GM18873 (cell line): Measurements from ENCODE around the gene ARVCF.

Source experiments
- ATAC-seq: cut with Tn5 transposase; IDR thresholded peaks from one replicate; pipeline ENCODE4 v1.9.1; 2021; ENCODE audit warnings: mild to moderate bottlenecking, moderate library complexity, moderate number of reproducible peaks; ENCODE audit not compliant: unreplicated experiment, low FRiP score

The ARVCF gene, protein sequence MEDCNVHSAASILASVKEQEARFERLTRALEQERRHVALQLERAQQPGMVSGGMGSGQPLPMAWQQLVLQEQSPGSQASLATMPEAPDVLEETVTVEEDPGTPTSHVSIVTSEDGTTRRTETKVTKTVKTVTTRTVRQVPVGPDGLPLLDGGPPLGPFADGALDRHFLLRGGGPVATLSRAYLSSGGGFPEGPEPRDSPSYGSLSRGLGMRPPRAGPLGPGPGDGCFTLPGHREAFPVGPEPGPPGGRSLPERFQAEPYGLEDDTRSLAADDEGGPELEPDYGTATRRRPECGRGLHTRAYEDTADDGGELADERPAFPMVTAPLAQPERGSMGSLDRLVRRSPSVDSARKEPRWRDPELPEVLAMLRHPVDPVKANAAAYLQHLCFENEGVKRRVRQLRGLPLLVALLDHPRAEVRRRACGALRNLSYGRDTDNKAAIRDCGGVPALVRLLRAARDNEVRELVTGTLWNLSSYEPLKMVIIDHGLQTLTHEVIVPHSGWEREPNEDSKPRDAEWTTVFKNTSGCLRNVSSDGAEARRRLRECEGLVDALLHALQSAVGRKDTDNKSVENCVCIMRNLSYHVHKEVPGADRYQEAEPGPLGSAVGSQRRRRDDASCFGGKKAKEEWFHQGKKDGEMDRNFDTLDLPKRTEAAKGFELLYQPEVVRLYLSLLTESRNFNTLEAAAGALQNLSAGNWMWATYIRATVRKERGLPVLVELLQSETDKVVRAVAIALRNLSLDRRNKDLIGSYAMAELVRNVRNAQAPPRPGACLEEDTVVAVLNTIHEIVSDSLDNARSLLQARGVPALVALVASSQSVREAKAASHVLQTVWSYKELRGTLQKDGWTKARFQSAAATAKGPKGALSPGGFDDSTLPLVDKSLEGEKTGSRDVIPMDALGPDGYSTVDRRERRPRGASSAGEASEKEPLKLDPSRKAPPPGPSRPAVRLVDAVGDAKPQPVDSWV

GRCh38 chr22:20016734-20017621, at the start of gene ARVCF:
Gene ARVCF, minus strand, starts transcription at chr22:20016823. Its CDS starts 26,029 bp downstream, at chr22:19990794.
- peak; percentile 59 for ATAC-seq

GRCh38 chr22:20065896-20066616, 49.4 kb upstream of the ARVCF start:
- ATAC-seq, result no peak

GRCh38 chr22:20064545-20065262, 48.1 kb upstream of the ARVCF start:
- no peak for ATAC-seq

DNA sequence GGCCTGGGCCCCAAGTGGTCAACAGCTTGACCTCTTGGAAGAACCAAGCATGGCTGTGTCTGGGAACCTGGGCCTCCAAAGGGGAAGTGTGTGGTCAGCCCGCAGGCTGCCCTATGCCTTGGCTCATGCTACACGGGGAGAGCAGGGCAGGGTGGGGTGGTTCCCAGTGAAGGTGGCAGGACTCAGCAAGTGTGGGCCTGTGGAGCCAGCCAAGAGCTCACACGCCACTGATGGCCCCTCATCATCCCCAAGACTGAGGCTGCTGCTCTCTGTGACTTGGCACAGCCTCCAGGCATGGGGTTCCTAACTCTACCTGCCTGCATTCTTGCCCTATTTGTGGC, 47.5 kb upstream of the ARVCF start:
- no peak for ATAC-seq

- no peak for ATAC-seq
These were observed 46.9 kb upstream of the ARVCF start for GRCh38 chr22:20063271-20064139.

- ATAC-seq, result no peak
These were observed 46.1 kb upstream of the ARVCF start for GRCh38 chr22:20062766-20063083.

DNA sequence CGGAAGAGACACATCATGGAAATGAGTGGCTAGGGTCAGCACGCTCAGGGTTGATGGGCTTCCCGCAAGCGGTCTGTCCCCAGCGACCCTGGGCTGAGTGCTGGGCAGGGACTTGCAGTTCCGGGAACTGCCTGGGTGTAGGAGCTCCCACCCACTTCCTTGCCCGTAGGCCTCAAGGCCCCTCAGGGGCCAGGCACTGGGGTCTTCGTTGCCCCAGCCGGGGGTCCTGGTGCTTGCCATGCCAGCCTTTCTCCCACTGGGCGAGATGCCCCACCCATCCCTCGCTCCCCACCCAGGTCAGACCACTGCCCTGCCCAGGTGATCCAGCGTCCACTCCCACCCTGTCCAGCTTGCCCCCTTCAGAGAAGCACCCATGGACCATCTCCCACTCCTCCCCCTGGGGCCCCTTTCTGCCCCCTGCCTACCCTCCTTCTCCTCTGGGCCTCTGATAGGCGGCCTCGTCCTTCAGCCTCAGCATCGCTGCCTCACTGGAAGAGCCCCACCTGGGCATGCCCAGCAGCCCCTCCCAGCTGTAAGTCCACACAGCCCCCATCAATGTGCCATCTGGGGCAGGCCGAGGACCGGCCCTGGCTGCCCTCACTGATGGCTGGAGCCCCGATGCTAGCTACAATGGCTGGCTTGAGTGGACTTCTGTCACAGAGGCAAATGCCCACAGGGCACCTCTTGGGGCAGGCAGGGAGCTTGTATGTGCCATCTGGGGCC, 45.6 kb upstream of the ARVCF start:
- ATAC-seq, result no peak

GRCh38 chr22:20061481-20061861, 44.8 kb upstream of the ARVCF start:
- ATAC-seq, result no peak

DNA sequence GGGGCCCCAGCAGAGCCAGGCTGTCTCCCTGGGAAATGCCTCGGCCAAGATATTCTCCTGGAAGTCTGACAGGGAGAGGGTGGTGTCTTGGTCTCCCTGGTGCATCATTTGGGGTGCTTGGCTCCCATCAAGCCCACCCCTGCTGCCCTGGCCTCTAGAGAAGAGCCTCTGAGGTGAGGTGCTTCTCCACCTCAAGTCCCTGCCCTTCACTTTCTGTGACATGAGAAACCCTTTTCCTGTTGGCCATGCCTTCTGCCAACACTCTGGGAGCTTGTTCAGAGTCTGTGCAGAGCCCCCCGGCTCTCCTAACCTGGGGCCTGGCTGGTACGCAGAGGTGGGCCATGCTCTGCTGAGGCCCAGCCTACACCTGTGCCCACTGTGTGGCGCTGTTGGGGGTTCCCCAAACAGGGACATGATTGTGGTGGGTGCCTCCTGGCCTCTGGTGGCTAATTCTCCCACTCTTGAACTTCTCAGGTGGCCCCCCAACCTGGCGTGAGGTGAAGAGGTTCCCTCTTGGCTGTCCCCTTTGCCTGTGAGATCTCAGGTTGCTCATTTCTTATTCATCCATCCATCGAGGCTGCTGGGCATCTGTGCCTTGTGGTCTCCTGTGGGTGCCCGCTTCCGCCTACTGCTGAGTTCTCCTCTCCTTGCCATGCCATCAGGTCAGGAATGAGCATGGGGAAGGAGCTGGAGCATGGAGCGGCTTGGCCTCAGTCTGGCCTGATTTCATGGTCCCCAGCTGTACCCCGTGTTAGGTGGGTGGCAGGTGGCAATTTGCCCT, 44.3 kb upstream of the ARVCF start:
- no peak for ATAC-seq

DNA sequence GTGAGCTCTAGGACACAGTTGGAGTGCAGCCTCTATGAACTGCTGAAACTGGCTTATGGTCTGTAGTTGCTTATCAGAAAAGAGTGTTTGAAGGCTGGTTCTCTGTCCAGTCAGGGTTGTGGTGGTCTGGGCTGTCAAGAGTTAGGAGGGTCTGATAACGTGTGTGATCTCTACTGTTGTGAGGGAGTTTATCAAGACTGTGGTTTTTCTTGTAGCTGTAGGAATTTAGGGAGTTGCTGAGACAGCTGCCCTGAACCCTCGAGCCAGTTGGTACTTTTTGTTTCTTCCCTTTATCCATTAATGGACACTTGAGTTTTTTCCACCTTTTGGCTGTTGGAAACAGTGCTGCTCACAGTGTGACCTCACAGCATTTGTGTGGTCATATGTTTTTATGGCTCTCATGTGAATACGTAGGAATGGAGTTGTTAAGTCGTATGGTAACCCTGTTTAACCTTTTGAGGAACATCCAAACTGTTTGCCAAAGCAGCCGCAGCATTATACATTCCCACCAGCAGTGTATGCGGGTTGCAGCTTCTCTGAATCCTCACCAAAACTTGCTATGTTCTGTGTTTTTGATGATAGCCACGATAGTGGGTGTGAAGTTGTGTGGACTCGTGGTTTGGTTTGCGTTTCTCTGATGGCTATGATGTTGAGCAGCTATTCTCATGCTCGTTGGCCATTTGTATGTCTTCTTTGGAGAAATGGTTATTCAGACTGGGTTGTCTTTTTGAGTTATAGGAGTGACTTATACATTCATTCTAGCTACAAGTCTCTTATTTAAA, 42.6 kb upstream of the ARVCF start:
- ATAC-seq, result no peak

DNA sequence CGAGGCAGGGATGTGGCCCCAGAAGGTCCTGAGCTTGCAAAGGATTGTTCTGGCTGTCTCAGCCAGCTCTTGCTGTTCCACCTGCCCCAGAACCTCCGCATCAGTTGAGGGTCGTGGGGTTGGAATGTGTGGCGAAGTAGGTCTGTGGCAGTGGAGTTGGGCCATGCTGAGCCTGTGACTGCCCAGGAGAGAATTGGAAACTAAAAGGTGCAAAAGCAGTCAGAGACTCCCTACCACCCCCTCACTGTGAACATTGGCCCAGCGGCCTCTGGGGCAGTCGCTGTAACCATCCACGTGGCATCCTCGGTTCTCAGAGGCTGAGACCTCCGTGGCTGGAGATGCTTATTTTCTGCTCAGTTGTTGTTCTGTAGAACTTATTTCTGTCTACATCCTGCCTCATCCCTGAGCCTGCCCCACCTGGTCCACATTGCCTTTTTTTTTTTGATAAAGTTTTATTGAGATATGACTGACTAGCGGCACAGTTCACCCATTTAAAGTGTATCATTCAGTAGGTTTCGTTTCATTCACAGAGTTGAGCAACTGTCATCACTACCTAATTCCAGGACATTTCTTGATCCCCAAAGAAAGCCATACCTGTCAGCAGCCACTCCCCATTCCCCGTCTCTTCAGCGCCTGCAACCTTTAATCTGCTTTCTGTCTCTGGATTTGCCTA, 41.1 kb upstream of the ARVCF start:
- ATAC-seq, result no peak

- ATAC-seq, result no peak
These were observed 40.2 kb upstream of the ARVCF start for GRCh38 chr22:20056696-20057386.

DNA sequence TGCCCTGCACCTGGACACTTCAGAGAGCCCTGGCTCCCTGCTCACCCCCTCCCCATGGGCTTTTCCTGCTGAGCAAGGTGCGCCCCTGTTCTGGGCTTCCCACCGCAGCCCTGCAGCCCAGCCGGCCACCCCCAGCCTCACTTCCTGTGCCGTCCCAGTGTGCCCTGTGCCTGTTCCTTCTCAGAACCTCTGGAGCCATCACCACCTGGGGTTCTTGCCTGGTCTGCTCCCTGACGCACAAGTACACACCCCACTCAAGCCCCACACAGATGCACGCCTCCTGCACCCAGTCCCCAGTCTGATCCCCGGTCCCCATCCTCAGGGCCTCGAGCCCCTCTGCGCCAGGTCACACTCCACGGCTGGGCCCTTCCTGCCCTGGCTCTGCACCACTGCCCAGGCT, 39.5 kb upstream of the ARVCF start:
- ATAC-seq, result no peak

DNA sequence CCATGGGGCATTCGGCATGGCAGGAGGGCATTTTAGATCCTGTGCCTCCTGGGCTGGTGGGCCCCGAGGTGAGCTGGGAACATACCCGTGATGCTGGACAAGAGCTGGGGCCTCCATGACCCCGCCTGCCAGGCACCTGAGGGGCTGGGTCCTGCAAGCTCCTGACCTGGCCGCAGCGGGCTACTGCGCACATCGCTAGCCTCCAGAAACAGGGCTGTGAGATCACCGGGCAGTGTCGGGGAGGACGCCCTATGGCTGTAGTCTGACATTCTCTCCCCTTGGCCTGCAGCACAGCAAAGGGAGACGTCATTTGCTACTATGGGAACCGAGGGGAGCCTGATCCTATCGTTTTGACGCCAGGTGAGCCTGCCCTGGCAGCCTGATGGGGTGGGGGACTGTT, 39.0 kb upstream of the ARVCF start:
- no peak for ATAC-seq

DNA sequence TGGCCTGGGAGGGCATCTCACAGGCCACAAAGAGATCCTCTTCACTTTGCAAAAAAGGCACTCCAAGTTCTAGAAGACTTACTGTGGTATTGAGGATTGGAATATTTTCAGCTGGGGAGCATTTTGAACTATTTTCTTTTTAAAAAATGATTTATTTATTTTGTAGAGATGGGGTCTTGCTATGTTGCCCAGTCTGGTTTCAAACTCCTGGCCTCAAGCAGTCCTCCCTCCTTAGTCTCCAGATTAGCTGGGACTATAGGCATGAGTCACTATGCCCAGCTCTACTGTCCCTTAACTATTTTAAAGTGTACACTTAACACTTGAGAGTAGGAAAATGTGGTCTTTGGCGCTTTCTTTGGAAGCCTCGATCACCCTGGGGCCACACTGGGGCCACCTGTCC, 38.5 kb upstream of the ARVCF start:
- no peak for ATAC-seq
